ENCODE results near the gene MTHFD1L. TPM values are rescaled to one million over a fixed set of nuclear protein-coding genes. Genes with fewer than 3 reads are reported as not detected.

MTHFD1L gene
- total RNA-seq, 1 donor from 2014 or later: 3.1 TPM

- H3K36me3 ChIP-seq: peaks cover 13% of the 10 kb centered on the region
- no peaks in the 10 kb centered on the region for H3K4me1 ChIP-seq
- intact Hi-C loops (cut with micrococcal nuclease): no loop called here
- H3K27me3 ChIP-seq (ENCODE audit: low read depth): no peaks in the 10 kb centered on the region
- no peak for TF ChIP-seq CTCF (IDR thresholded peaks at IDR 0.05; ENCODE audit: borderline replicate concordance)
- H3K9me3 ChIP-seq (replicated peaks): peaks cover 17% of the 10 kb centered on the region
- DNase-seq: no peak
- H3K27ac ChIP-seq (replicated peaks): no peak overlapping the region
- H3K4me3 ChIP-seq: no peak overlapping the region
Measured at GRCh38 chr6:150969901-150970300, 104.4 kb downstream of the MTHFD1L start.

DNA sequence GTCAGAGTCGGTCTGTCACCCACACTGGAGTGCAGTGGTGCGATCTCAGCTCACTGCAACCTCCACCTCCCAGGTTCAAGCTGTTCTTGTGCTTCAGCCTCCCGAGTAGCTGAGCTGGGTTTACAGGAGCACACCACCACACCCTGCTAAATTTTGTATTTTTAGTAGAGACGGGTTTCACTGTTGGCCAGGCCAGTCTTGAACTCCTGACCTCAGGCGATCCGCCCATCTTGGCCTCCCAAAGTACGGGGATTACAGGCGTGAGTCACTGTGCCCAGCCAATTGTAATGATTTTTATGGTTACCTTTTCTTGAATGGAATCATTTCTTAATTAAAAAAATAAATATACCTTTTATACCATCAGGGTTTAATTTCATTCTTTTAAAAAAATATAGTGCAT is 105.7 kb downstream of the MTHFD1L start:
- DNase-seq: no peak
- intact Hi-C loops (cut with micrococcal nuclease): no loop called here
- H3K4me1 ChIP-seq: no peaks in the 10 kb centered on the region
- no peaks in the 10 kb centered on the region for H3K27me3 ChIP-seq (ENCODE audit: low read depth)
- H3K36me3 ChIP-seq: peaks cover 13% of the 10 kb centered on the region
- peaks cover 17% of the 10 kb centered on the region for H3K9me3 ChIP-seq (replicated peaks)
- H3K4me3 ChIP-seq: no peak overlapping the region
- H3K27ac ChIP-seq (replicated peaks): no peak overlapping the region
- no peak for TF ChIP-seq CTCF (IDR thresholded peaks at IDR 0.05; ENCODE audit: borderline replicate concordance)

DNA sequence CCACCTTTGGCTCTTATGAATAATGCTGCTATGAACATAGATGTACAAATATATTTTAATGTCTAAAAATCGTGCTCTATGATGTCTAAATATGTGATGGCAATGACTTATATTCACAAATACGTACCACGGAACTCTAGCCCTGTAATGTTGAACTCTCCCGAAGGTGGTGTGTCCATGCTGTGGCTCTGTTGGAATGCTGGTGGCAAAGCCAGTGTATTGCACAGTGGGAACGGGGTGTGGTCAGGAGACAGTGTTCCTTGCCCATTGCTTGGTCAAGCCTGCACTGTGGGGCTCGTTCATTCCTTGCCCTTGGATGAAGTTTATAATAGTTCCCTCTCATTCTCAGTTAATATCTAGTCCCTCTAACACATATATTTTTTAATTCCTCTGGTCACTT is 109.6 kb downstream of the MTHFD1L start:
- no peak overlapping the region for H3K27ac ChIP-seq (replicated peaks)
- no peak overlapping the region for H3K4me3 ChIP-seq
- H3K27me3 ChIP-seq (ENCODE audit: low read depth): no peaks in the 10 kb centered on the region
- no peak for DNase-seq
- intact Hi-C loops (cut with micrococcal nuclease): no loop called here
- peaks cover 13% of the 10 kb centered on the region for H3K36me3 ChIP-seq
- TF ChIP-seq CTCF (IDR thresholded peaks at IDR 0.05; ENCODE audit: borderline replicate concordance): no peak
- H3K9me3 ChIP-seq (replicated peaks): peaks cover 17% of the 10 kb centered on the region
- no peaks in the 10 kb centered on the region for H3K4me1 ChIP-seq

DNA sequence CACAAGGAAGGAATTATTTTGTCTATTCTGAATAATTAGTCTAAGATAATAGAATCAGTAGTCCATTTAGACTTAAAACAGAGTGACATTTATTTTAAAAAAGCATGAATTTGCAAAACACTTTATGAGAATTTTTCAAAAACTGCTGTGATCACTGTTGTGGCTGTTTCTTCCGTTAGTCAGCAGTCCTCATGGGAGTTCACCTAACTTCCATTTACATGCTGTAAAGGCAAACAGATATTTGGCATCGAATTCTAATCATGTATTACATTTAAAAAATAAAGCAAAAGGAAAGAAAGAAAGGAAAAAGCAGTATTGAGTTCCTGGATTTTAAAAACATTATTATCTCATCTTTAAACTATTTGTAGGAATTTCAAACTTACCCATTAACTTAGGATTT is 111.8 kb downstream of the MTHFD1L start:
- intact Hi-C loops (cut with micrococcal nuclease): no loop called here
- no peaks in the 10 kb centered on the region for H3K27me3 ChIP-seq (ENCODE audit: low read depth)
- H3K9me3 ChIP-seq (replicated peaks): peaks cover 17% of the 10 kb centered on the region
- H3K36me3 ChIP-seq: peaks cover 13% of the 10 kb centered on the region
- no peak for TF ChIP-seq CTCF (IDR thresholded peaks at IDR 0.05; ENCODE audit: borderline replicate concordance)
- no peak overlapping the region for H3K4me3 ChIP-seq
- peaks cover 11% of the 10 kb centered on the region for H3K4me1 ChIP-seq
- no peak overlapping the region for H3K27ac ChIP-seq (replicated peaks)
- no peak for DNase-seq

DNA sequence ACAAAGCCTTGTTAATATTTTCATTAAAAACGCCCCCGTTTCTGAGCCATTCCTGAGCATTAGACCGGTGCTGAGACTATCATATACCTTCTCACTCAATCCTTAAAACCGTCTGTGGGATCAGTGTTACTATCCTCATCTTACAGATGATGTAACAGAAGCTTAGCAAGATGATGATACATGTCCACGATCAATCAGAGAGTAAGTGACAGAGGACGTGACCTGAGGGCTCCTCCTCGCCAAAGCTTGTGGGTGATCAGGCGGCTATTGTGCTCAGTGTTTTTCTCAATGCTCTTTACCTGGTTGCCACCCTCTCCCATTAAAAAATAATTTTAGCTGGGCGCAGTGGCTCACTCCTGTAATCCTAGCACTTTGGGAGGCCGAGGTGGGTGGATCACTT is 113.1 kb downstream of the MTHFD1L start:
- Histone ChIP-seq H3K4me3 (no peak overlapping the region), H3K27me3 (ENCODE audit: low read depth) (no peaks in the 10 kb centered on the region), H3K27ac (replicated peaks) (no peak overlapping the region), H3K36me3 (peaks cover 5% of the 10 kb centered on the region), H3K4me1 (peaks cover 11% of the 10 kb centered on the region), H3K9me3 (replicated peaks) (peaks cover 9% of the 10 kb centered on the region)
- no peak for TF ChIP-seq CTCF (IDR thresholded peaks at IDR 0.05; ENCODE audit: borderline replicate concordance)
- intact Hi-C loops (cut with micrococcal nuclease): no loop called here
- no peak for DNase-seq
